NCI-H526 (cell line): ENCODE measurements around the gene USF2.
"Not testable (repeated sequence)": the region's sequence is repeated elsewhere in the genome, so short reads cannot be mapped to it uniquely, and the experiment has no call there.

Source experiments
- DNase-seq, 2 experiments: peaks; one replicate each; lab custom pipeline; 2025; lab: John Stamatoyannopoulos, UW

The USF2 gene

GRCh38 chr19:35285465-35285864, 16.7 kb downstream of the USF2 start:
- not testable (repeated sequence) for DNase-seq

GRCh38 chr19:35286101-35286500, 17.3 kb downstream of the USF2 start:
- not testable (repeated sequence) for DNase-seq

GRCh38 chr19:35287713-35288112, 19.0 kb downstream of the USF2 start:
- no peak for DNase-seq

GRCh38 chr19:35288331-35288730, 19.6 kb downstream of the USF2 start:
- DNase-seq: no peak

GRCh38 chr19:35288906-35289305, 20.1 kb downstream of the USF2 start:
- DNase-seq: no peak

GRCh38 chr19:35290381-35291127, 21.8 kb downstream of the USF2 start:
- peak in 1 of 2 experiments; percentile 30 for DNase-seq

GRCh38 chr19:35291259-35291658, 22.5 kb downstream of the USF2 start:
- peak; percentile 45 to 66 for DNase-seq

- no peak for DNase-seq
Measured at GRCh38 chr19:35291916-35292315, 23.2 kb downstream of the USF2 start, which contains the start of gene MAG. MAG (plus strand) TSS chr19:35292161; CDS start chr19:35295409, 3,248 bp downstream.

- DNase-seq: peak in 1 of 2 experiments; percentile 38
Measured at GRCh38 chr19:35292421-35293362, 23.9 kb downstream of the USF2 start.

GRCh38 chr19:35293363-35293739, 24.6 kb downstream of the USF2 start:
- no peak for DNase-seq

GRCh38 chr19:35293808-35294207, 25.0 kb downstream of the USF2 start:
- no peak for DNase-seq

GRCh38 chr19:35294328-35294727, 25.6 kb downstream of the USF2 start:
- DNase-seq: no peak

- DNase-seq: no peak
Measured at GRCh38 chr19:35294859-35295791, 26.4 kb downstream of the USF2 start.

- peak in 1 of 2 experiments; percentile 22 for DNase-seq
Measured at GRCh38 chr19:35295792-35296462, 27.2 kb downstream of the USF2 start.

- no peak for DNase-seq
Measured at GRCh38 chr19:35296644-35297514, 28.1 kb downstream of the USF2 start.

- DNase-seq: no peak
Measured at GRCh38 chr19:35297515-35297848, 28.7 kb downstream of the USF2 start.

GRCh38 chr19:35297922-35298321, 29.2 kb downstream of the USF2 start:
- DNase-seq: no peak

GRCh38 chr19:35298561-35298972, 29.8 kb downstream of the USF2 start:
- DNase-seq: no peak

GRCh38 chr19:35299523-35300338, 31.0 kb downstream of the USF2 start:
- peak in 1 of 2 experiments; percentile 72 for DNase-seq

- no peak for DNase-seq
Measured at GRCh38 chr19:35300339-35300649, 31.5 kb downstream of the USF2 start.
